T-cell (primary cell): Measurements from ENCODE around the gene AKR1C1. TPM values are rescaled to one million over a fixed set of nuclear protein-coding genes. Genes with fewer than 3 reads are reported as not detected.
"Not testable (repeated sequence)": the region's sequence is repeated elsewhere in the genome, so short reads cannot be mapped to it uniquely, and the experiment has no call there.

Experiments used
- ATAC-seq, 4 experiments: fragments of 200-7000 bp in 3 of 4; fragments of 150-1000 bp in 1 of 4; cut with Tn5 transposase; replicated peaks in 1 of 4; 1 replicate in 3 of 4; 2 replicates in 1 of 4; pipeline ENCODE4 v1.10.0; 2021; ENCODE audit warnings: moderate library complexity in 3 of 4, mild to moderate bottlenecking in 2 of 4, moderate number of reproducible peaks in 1 of 4
- CTCF ChIA-PET, 2 donors: fragments of 300-600 bp; sonication (Branson Sonifier 250); formaldehyde crosslinking; loops; one replicate each; lab custom pipeline; 2022; ENCODE audit warnings: antibody characterized with exemption in 2 of 2; lab: Charles Lee
- POLR2A ChIA-PET, 2 donors: fragments of 300-600 bp; sonication (Branson Sonifier 250); formaldehyde crosslinking; loops; one replicate each; lab custom pipeline; 2022; ENCODE audit warnings: antibody characterized with exemption in 2 of 2; lab: Charles Lee
- DNase-seq, 35 experiments: peaks; one replicate each; pipeline versions ENCODE4 v3.0.0 to v3.0.0-alpha.2; 2013 to 2023
- H3K27ac ChIP-seq: one replicate; pipeline ENCODE4 v1.5.1; 2013; ENCODE audit warnings: low read length
- H3K27me3 ChIP-seq, 2 experiments: replicated peaks in 1 of 2; 1 replicate in 1 of 2; 2 replicates in 1 of 2; pipeline versions ENCODE4 v1.6.1 to v1.7.0; 2013; ENCODE audit warnings: low read length in 1 of 2, mixed read lengths in 1 of 2; ENCODE audit not compliant: control insufficient read depth in 2 of 2, insufficient read depth in 2 of 2; ENCODE audit errors: extremely low read depth in 1 of 2
- H3K36me3 ChIP-seq, 2 donors: 1 replicate in 1 of 2; 2 replicates in 1 of 2; pipeline versions ENCODE4 v1.6.1 to v1.7.0; 2013; ENCODE audit warnings: low read length in 1 of 2; ENCODE audit not compliant: control insufficient read depth in 2 of 2, insufficient read depth in 1 of 2; ENCODE audit errors: extremely low read depth in 1 of 2
- H3K4me1 ChIP-seq, 2 experiments: 1 replicate in 1 of 2; 2 replicates in 1 of 2; pipeline versions ENCODE4 v1.6.1 to v1.7.0; 2013; ENCODE audit warnings: low read length in 2 of 2, mixed read lengths in 1 of 2; ENCODE audit not compliant: insufficient read depth in 2 of 2, control insufficient read depth in 1 of 2; ENCODE audit errors: extremely low read depth in 1 of 2
- H3K4me3 ChIP-seq, 2 donors: 1 replicate in 1 of 2; 2 replicates in 1 of 2; pipeline versions ENCODE4 v1.5.1 to v1.7.0; 2013; ENCODE audit warnings: mild to moderate bottlenecking in 2 of 2, low read length in 1 of 2, moderate library complexity in 1 of 2; ENCODE audit not compliant: control insufficient read depth in 1 of 2; ENCODE audit errors: extremely low read depth in 1 of 2
- H3K9me3 ChIP-seq: 2 replicates; pipeline ENCODE4 v1.7.0; 2013
- H3K27ac Mint-ChIP-seq, 2 donors: one replicate each; pipeline ENCODE4 v1.8.0; 2020 to 2021; ENCODE audit warnings: mild to moderate bottlenecking in 2 of 2, mixed read lengths in 2 of 2
- H3K27me3 Mint-ChIP-seq, 2 donors: one replicate each; pipeline ENCODE4 v1.8.0; 2021 to 2022; ENCODE audit warnings: mixed read lengths in 2 of 2
- H3K36me3 Mint-ChIP-seq: one replicate; pipeline ENCODE4 v1.8.0; 2021; ENCODE audit warnings: mixed read lengths
- H3K4me1 Mint-ChIP-seq, 3 donors: one replicate each; pipeline ENCODE4 v1.8.0; 2020 to 2022; ENCODE audit warnings: mixed read lengths in 3 of 3, mild to moderate bottlenecking in 1 of 3
- H3K4me3 Mint-ChIP-seq, 3 donors: one replicate each; pipeline ENCODE4 v1.8.0; 2020 to 2022; ENCODE audit warnings: mild to moderate bottlenecking in 3 of 3, mixed read lengths in 3 of 3, moderate library complexity in 3 of 3
- H3K9me3 Mint-ChIP-seq, 3 donors: one replicate each; pipeline ENCODE4 v1.8.0; 2020 to 2022; ENCODE audit warnings: mixed read lengths in 3 of 3
- WGBS: methylation state at CpG from one replicate; pipeline ENCODE4 v1.1.5; 2013; ENCODE audit warnings: missing lambda C conversion rate; ENCODE audit not compliant: insufficient coverage; 5-methylcytosine and 5-hydroxymethylcytosine counted together
- total RNA-seq, 35 experiments: library from RNA in 6 of 35; stranded (reverse) in 6 of 35; fragments of 120-200 nt in 1 of 35; gene quantifications; one replicate each; pipeline versions ENCODE4 v1.2.1 to v1.2.4 and lab custom pipeline; 2013 to 2026

Gene AKR1C1
- total RNA-seq, 5 donors from 2014 or later (not counting 1 experiment from before 2014, with no cell fraction given): 1.1 to 4.8 (median 3.0) TPM

DNA sequence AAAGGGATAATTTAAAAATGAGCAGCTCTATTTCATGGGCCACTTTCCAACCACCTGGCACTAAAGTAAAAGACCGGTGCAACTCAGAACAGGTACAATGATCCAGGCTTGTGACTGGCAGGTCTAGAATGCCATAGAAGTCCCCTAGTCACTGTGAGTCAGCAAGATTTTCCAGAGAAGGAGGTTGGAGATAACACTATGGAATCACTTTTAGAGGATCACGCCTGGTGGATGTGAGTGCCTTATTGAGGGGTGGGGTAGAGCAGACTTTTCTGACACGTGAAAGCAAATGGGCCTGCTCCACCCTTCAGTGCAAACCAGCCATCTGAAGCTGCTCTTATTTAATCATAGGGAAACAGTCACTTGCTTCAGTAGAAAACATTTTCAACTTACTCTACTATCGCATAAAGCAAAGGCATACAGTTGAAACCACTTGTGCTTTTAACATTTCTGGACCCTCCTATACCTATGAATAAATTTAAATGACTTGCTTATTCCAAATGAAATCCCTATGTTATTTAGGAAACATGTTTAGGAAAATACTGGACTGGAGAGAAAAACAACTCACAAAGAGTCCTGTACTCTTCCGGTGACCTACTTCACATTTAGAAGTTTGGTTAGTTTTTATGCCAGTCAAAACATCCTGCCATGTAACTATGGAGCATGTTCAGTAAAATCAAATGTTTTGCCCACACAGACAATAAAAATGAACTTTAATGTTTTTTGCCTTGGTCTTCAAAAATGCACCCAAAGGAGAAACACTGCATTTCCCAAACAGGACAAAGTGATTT is 21.5 kb upstream of the AKR1C1 start:
- Histone ChIP-seq H3K9me3 (no peaks in the 10 kb centered on the region), H3K4me1 (no peaks in the 10 kb centered on the region), H3K36me3 (no peaks in the 10 kb centered on the region), H3K4me3 (no peak overlapping the region), H3K27ac (no peak overlapping the region), H3K27me3 (peaks cover 0 to 3% of the 10 kb centered on the region in 2 experiments)
- no peak overlapping the region for H3K4me3 Mint-ChIP-seq
- DNase-seq (no peak), ATAC-seq (no peak)
- no peaks in the 10 kb centered on the region for H3K36me3 Mint-ChIP-seq
- CTCF ChIA-PET: no interaction called here
- 100% methylated on average over 1 of the region's 5 CpGs for WGBS
- H3K4me1 Mint-ChIP-seq: no peaks in the 10 kb centered on the region
- H3K27me3 Mint-ChIP-seq: peaks cover 0 to 7% of the 10 kb centered on the region in 2 donors
- H3K27ac Mint-ChIP-seq: no peak overlapping the region
- H3K9me3 Mint-ChIP-seq: no peaks in the 10 kb centered on the region
- POLR2A ChIA-PET: no interaction called here

DNA sequence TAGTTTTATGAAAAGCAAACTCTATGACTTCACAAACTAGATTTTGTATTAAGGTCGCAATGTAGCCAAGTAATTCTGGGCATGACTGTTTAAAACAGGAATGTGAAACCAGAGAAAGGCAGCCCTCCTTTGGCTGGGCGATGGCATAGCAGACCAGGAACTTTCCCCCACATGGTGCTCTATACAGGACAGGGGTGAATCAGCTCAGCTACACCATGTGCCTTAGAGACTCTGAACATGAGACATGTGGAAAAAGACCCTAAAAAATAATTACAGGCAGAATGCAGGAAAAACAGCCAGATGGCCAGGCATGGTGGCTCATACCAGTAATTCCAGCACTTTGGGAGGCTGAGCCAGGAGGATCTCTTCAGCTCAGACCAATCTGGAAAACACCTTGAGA is 20.3 kb upstream of the AKR1C1 start:
- ATAC-seq, H3K36me3 Mint-ChIP-seq, H3K4me3 ChIP-seq, H3K27ac ChIP-seq, H3K27me3 Mint-ChIP-seq, DNase-seq, POLR2A ChIA-PET, H3K4me3 Mint-ChIP-seq, H3K9me3 ChIP-seq, H3K27ac Mint-ChIP-seq, H3K9me3 Mint-ChIP-seq, CTCF ChIA-PET, H3K4me1 Mint-ChIP-seq, H3K36me3 ChIP-seq, H3K4me1 ChIP-seq, H3K27me3 ChIP-seq: not testable (repeated sequence)
- no CpG with 5 or more reads among the region's 2 CpGs for WGBS

DNA sequence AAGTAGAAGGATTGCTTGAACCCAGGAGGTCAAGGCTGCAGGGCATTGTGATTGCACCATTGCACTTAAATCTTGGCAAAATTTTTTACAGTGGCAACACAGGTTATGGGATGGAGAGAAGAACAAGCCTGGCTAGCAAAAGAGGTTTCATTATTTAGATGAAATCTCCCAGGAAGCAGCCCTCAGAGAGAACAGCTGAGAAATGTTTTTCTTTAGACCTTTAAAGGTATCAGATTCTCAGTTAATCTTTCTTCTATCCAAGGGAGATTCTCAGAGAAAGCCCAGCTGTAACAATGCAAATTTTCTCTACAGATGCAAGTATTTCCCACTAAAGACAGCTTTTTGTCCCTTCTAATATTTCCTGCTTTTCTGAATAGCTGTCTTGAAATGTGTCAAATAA is 19.8 kb upstream of the AKR1C1 start:
- H3K9me3 ChIP-seq, H3K4me1 ChIP-seq, H3K4me1 Mint-ChIP-seq, H3K4me3 Mint-ChIP-seq, H3K36me3 ChIP-seq, H3K27me3 ChIP-seq, H3K4me3 ChIP-seq, H3K9me3 Mint-ChIP-seq, CTCF ChIA-PET, ATAC-seq, DNase-seq, H3K27ac ChIP-seq, H3K27me3 Mint-ChIP-seq, H3K27ac Mint-ChIP-seq, H3K36me3 Mint-ChIP-seq: not testable (repeated sequence)
- POLR2A ChIA-PET: interaction anchor here in 1 of 2 donors (0.9 kb wide), 1 partner anchor 461 kb away, joined by 6 read pairs; the partner anchor contains the start of gene TUBAL3

DNA sequence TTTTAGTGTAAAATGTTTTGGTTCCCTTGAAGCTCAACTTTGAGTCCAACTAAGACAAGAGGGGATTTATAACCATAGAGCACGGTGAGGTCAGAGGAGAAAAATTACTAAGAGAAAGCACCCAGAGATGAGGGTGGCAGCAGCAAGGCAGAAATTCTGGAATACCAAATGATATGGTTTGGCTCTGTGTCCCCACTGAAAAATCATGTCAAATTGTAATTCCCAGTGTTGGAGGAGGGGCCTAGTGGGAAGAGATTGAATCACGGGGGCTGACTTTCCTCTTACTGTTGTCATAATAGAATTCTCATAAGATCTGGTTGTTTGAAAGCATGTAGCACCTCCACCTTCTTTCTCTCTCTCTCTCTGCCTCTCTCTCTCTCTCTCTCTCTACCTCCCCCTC is 19.4 kb upstream of the AKR1C1 start:
- H3K4me3 Mint-ChIP-seq: no peak overlapping the region
- H3K27me3 Mint-ChIP-seq: peaks cover 0 to 3% of the 10 kb centered on the region in 2 donors
- no peaks in the 10 kb centered on the region for H3K36me3 Mint-ChIP-seq
- H3K9me3 Mint-ChIP-seq: no peaks in the 10 kb centered on the region
- H3K4me3 ChIP-seq: no peak overlapping the region
- H3K9me3 ChIP-seq: no peaks in the 10 kb centered on the region
- ChIA-PET CTCF (no interaction called here), POLR2A (interaction anchor here in 1 of 2 donors (0.9 kb wide), 1 partner anchor 461 kb away, joined by 6 read pairs; the partner anchor contains the start of gene TUBAL3)
- DNase-seq (no peak), ATAC-seq (no peak)
- no peaks in the 10 kb centered on the region for H3K27me3 ChIP-seq
- H3K4me1 Mint-ChIP-seq: no peaks in the 10 kb centered on the region
- no peak overlapping the region for H3K27ac ChIP-seq
- H3K27ac Mint-ChIP-seq: no peak overlapping the region
- H3K4me1 ChIP-seq: no peaks in the 10 kb centered on the region
- WGBS: no CpG with 5 or more reads among the region's 2 CpGs
- no peaks in the 10 kb centered on the region for H3K36me3 ChIP-seq

DNA sequence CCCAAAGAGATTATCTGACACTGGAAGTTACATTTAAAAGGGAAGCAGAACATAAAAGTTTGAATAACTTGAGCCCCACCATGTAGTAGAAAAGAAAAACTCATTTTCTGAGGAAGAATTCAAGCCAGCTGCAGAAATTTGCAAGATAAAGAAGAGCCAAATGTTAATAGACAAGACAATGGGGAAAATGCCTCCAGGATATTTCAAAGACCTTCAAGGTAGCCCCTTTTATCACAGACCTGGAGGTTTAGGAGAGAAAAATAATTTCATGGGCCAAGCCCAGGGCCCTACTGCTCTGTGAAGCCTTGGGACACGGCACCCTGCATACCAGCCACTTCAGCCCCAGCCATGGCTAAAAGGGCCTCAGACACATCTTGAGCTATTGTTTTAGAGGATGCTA is 18.4 kb upstream of the AKR1C1 start:
- WGBS: no CpG with 5 or more reads among the region's 1 CpG

DNA sequence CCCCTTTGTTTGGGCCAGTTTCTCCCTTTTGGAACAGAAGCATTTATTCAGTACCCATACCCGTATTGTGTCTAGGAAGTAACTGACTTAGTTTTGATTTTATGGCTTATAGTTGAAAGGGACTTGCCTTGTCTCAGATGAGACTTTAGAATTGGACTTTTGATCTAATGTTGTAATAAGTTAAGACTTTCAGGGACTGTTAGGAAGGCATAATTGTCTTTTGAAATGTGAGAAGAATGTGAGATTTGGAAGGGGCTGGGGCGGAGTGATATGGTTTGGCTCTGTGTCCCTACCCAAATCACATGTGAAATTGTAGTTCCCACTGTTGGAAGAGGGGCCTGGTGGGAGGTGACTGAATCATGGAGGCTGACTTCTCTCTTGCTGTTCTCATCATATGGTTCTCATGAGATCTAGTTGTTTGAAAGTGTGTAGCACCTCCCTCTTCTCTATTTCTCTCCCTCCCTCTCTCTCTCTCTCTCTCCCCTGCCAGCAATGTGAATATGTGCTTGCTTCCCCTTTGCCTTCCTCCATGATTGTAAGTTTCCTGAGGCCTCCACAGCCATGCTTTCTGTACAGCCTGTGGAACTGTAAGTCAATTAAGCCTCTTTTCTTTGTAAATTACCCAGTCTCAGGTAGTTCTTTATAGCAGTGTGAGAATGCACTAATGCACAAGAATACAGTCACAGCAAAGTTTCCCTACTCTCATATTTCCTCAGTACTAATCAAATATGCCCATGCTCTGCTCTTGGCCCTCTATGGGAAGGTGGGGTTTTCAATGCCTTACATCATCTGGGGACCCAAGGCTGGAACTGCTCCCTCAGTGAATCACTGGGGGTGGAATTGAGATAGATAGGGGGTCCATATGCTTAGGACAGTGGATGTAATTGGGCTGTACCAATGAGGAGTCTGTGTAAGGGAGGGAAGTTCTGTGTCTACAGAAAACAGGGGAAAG is 17.2 kb upstream of the AKR1C1 start:
- Histone ChIP-seq H3K27ac (no peak overlapping the region), H3K36me3 (no peaks in the 10 kb centered on the region), H3K4me1 (no peaks in the 10 kb centered on the region), H3K4me3 (no peak overlapping the region), H3K27me3 (no peaks in the 10 kb centered on the region), H3K9me3 (no peaks in the 10 kb centered on the region)
- ATAC-seq (no peak), DNase-seq (no peak)
- H3K36me3 Mint-ChIP-seq: no peaks in the 10 kb centered on the region
- H3K9me3 Mint-ChIP-seq: no peaks in the 10 kb centered on the region
- WGBS: 93% methylated on average over 2 of the region's 2 CpGs
- no peaks in the 10 kb centered on the region for H3K4me1 Mint-ChIP-seq
- ChIA-PET CTCF (no interaction called here), POLR2A (no interaction called here)
- no peak overlapping the region for H3K27ac Mint-ChIP-seq
- H3K4me3 Mint-ChIP-seq: no peak overlapping the region
- no peaks in the 10 kb centered on the region for H3K27me3 Mint-ChIP-seq

More for the DNA sequence above, 18.4 kb upstream of the AKR1C1 start:
- Histone ChIP-seq H3K27ac (no peak overlapping the region), H3K9me3 (no peaks in the 10 kb centered on the region), H3K4me1 (no peaks in the 10 kb centered on the region), H3K4me3 (no peak overlapping the region), H3K36me3 (no peaks in the 10 kb centered on the region), H3K27me3 (no peaks in the 10 kb centered on the region)
- Mint-ChIP-seq H3K27ac (no peak overlapping the region), H3K4me1 (no peaks in the 10 kb centered on the region), H3K9me3 (no peaks in the 10 kb centered on the region), H3K4me3 (no peak overlapping the region), H3K27me3 (no peaks in the 10 kb centered on the region), H3K36me3 (no peaks in the 10 kb centered on the region)
- ChIA-PET POLR2A (no interaction called here), CTCF (no interaction called here)
- DNase-seq (no peak), ATAC-seq (no peak)
